GM19395 (cell line): ENCODE results near the gene SLC7A8.

Source experiments
- ATAC-seq: cut with Tn5 transposase; IDR thresholded peaks from one replicate; pipeline ENCODE4 v1.9.1; 2021; ENCODE audit warnings: mild to moderate bottlenecking, moderate library complexity; ENCODE audit not compliant: unreplicated experiment

The SLC7A8 gene

GRCh38 chr14:23183158-23183470, 346 bp downstream of the SLC7A8 start:
- no peak for ATAC-seq

GRCh38 chr14:23182372-23183157, 895 bp downstream of the SLC7A8 start:
- no peak for ATAC-seq

DNA sequence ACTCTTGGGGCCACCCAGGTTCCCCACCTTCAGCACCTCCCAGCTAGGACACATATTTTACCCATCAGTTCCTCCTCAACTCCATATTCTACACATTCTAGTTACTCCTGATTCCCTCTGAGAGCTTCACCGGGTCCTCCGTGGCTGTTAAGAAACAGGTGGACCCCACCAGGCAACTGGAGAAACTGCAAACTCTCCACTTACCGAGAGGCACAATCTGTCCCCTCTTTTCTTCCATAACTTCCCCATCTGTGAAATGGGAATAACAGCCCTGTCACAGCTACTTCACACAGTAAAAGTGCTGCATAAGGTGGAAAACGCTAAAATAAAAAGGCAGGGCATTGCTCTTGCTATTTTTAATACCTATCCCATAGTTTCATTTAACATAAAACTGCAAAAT, 1.5 kb downstream of the SLC7A8 start:
- no peak for ATAC-seq

DNA sequence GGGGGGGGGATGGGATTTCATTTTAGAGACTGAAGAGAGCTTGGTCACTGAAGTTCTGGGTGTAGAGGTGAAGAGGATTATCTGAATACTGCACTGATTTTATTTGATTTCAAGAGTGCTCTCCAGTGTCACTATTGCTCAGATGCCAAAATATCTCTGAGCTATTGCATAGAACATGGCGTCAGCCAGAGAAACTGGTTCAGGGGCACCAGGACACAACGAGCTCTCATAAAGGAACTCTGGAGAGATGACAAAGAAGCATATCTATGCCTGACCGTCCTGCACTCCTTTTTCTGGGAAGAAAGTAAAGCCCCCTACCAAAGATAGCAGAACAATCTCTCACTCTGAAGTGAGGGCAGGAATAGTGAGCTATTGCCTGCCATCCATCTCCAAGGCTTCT, 2.0 kb downstream of the SLC7A8 start:
- no peak for ATAC-seq

GRCh38 chr14:23177181-23177580, 6.3 kb downstream of the SLC7A8 start:
- ATAC-seq = no peak

DNA sequence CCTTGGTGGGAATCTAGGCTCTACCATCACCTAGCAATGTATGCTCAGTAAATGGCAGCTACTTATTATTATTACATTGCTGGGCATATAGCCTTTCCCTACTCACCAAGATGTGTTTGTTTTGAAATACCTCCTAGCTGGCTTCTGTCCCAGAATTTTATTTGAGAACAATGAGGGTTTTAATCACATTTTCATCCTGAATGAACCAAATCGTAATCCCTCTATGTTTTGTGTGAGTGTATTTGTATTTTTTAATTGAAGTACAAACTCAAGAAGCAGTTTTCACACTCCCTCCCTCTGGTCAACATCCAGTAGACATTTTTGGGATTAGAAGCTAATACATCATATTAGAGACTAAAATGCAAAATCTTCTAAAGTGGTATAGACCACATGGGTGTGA, 7.6 kb downstream of the SLC7A8 start:
- ATAC-seq = no peak

DNA sequence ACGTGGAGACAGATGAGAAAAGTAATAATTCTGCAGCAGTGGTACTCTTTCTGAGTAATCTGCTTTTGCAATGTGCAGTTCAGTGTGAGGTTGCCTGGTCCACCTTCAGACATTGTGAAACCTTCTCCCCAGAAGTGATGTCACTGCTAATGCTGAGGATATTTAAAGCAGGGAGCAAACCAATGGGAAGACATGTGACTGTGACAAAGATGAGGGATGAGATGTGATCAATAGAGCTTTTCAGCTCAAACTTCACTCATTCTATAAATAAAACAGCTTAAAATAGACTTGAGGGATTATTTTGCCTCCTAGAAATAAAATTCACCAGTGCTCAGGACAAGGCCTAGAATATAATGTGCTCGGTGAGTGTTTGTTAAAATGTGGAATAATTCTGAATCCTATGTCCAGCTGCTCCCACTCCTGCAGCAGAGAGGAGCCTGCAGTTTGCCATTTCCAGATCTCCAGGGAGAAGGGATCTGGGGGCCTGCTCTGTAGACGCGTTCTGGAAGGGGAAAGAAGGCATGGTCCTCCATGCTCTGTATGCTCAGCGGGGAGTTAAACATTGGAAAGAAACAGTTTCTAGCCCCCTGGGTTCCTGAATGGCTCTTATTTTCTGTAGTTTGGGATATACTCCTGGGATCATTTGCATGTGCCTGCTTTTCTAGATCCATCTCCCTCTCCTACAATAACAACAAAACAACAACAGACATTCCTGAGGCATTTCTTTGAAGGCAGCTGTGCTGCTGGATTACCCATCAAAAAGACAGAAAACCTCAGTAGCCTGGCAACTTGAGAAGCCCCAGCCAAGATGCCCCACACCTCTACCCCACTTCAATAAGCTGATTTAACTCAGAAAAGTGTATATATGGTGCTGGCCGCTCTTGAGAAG, 8.9 kb downstream of the SLC7A8 start:
- ATAC-seq = no peak

GRCh38 chr14:23173796-23174195, 9.7 kb downstream of the SLC7A8 start:
- ATAC-seq = no peak

DNA sequence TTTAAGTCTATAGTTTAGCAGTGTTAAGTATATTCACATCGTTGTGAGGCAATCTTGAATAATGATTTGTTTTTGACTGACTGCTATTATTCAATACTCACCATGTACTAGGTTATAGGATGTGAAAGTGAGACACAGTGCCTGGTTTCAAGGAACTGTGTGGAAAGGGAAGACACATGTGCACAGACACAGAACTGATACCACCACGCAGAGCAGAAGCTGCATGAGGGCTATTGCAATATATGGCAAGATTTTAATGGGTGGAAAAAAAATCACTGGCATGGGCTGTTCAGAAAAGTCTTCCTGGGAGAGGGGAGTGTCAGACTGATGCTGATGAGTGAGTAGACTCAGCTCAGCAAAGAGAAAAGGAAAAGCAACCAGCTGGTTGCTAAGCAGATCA, 10.4 kb downstream of the SLC7A8 start:
- ATAC-seq = no peak

DNA sequence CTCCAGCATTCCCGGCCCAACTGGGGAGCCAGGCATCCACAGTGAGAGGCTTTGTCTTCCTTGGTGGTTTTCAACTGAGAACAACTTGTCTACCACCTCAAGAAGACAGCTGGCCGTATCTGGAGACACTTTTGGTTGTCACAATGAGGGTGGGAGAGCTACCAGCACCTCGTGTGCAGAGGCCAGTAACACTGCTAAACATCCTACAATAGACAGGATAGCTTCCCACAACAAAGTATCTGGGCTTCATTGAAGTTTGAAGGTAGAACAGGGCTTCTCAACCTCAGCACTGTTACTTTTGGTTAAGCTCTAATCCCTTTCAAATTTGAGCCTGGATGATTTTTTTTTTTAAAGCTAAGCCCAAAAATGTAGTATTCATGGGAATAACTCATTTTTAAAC, 10.9 kb downstream of the SLC7A8 start:
- ATAC-seq = no peak

DNA sequence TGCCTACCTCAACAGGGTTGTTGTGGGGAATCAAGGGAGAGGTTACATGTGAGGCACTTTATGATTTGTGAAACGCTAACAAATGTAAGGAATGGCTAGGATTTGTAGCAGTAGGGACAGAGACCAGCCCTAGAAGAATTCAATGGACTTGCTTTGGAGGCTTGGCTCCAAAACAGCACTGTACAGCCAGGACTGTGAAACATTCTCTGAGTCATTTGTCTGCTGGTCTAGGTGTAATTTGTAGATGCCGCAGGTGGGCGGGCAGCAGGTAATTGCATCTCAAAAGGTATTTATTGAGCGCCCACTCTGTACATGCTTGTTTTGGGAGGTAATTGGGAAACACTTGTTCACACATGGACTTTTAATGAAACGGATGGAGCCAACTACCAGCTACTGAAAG, 11.4 kb downstream of the SLC7A8 start:
- no peak for ATAC-seq

- no peak for ATAC-seq
Measured at GRCh38 chr14:23171222-23171975, 12.1 kb downstream of the SLC7A8 start.

GRCh38 chr14:23169622-23170021, 13.8 kb downstream of the SLC7A8 start:
- no peak for ATAC-seq

GRCh38 chr14:23168246-23168645, 15.2 kb downstream of the SLC7A8 start:
- ATAC-seq = no peak

GRCh38 chr14:23167116-23167847, 16.2 kb downstream of the SLC7A8 start:
- no peak for ATAC-seq

DNA sequence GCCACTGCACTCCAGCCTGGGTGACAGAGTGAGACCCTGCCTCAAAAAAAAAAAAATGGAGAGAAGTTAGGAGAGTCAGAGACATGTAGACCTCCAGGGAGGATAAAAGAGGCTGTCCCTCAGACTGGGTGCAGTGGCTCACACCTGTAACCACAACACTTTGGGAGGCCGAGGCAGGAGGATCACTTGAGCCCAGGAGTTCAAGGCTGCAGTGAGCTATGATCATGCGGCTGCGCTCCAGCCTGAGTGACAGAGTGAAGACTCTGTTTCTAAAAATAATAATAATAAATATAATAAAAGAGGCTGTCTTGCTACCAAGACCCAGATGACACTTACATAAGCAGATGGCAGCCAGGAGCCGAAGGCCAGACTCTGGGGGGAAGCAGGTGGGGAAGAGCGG, 18.5 kb downstream of the SLC7A8 start:
- ATAC-seq = no peak

GRCh38 chr14:23164250-23164649, 19.2 kb downstream of the SLC7A8 start:
- ATAC-seq = no peak

DNA sequence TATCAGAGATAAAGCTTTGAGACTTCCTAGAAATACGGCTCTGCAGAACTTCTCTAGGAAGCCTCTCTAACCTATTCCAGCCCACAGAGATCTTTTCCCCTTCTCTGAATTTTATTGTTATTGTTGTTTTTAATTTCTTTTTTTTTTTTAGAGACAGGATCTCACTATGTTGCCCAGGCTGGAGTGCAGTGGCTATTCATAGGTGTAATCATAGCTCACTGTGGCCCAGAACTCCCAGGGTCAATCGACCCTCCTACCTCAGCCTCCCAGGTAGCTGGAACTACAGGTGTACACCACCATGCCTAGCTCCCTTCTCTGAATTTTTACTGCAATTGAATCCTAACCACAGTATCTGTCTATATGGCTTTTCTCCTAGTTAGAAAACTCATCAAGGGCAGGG, 19.6 kb downstream of the SLC7A8 start:
- ATAC-seq = no peak

DNA sequence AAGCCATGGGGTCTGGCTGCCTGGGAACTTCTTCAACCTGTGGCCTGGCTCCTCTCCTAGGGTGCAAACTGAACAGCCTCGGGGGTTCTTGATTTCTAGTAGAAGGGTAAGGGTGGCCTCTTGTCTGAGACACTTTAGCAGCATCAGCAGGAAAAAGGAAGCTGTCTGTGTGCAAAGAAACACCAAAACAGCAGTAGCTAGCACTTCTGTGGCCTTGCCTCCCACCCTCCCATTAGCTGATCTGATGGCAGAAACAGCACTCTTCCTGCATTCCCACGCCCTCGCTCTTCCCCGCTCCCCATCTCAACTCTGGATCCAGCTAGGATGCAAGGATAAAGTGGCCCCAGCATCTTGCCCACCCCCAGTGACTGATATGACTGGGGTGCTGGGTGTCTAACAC, 20.7 kb downstream of the SLC7A8 start:
- no peak for ATAC-seq

DNA sequence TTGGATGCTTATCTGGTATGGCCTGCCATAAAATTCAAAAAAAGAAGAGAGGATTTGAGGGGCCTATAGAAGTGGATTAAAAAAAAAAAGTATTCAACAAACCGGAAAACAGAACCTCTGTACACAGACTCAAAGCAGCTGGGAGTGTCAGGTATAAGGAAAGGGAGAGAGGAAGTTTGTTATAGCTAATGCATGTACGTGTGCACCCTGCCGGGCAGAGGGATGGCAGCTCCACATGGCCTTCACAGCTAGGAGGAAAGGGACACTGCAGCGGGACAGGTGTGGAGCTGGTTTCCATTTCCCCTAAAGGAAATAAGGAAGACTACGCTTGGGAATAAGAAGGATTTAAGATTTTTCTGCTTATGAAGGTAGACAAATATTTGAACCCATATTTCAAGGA, 21.5 kb downstream of the SLC7A8 start:
- ATAC-seq = no peak

GRCh38 chr14:23160924-23161522, 22.4 kb downstream of the SLC7A8 start:
- no peak for ATAC-seq
